NB4 (cell line): ENCODE results near the gene ZNF740.
"Not testable (repeated sequence)": the region's sequence is repeated elsewhere in the genome, so short reads cannot be mapped to it uniquely, and the experiment has no call there.

Experiments
- DNase-seq: peaks from one replicate; pipeline ENCODE4 v3.0.0; 2010; ENCODE audit warnings: low read depth
- H3K4me3 ChIP-seq: one replicate; pipeline ENCODE4 v1.5.1; 2011; ENCODE audit warnings: mild to moderate bottlenecking, low read depth, low read length, moderate library complexity
- MYC ChIP-seq: IDR thresholded peaks from 2 replicates; pipeline ENCODE4 v1.6.1; 2011; ENCODE audit warnings: low read depth, low read length
- POLR2A ChIP-seq: IDR thresholded peaks from 2 replicates; pipeline ENCODE4 v1.6.1; 2011; ENCODE audit warnings: mild to moderate bottlenecking; ENCODE audit not compliant: insufficient read length; ENCODE audit errors: extremely low read depth
- TF ChIP-seq, protein P1 (sequence below): IDR thresholded peaks from one replicate; pipeline ENCODE4 v1.5.1; 2012; ENCODE audit warnings: low read depth, low read length
- TF ChIP-seq, protein P2 (sequence below): IDR thresholded peaks from 2 replicates; pipeline ENCODE4 v1.6.1; 2011; ENCODE audit warnings: low read depth, low read length

ZNF740 gene

DNA sequence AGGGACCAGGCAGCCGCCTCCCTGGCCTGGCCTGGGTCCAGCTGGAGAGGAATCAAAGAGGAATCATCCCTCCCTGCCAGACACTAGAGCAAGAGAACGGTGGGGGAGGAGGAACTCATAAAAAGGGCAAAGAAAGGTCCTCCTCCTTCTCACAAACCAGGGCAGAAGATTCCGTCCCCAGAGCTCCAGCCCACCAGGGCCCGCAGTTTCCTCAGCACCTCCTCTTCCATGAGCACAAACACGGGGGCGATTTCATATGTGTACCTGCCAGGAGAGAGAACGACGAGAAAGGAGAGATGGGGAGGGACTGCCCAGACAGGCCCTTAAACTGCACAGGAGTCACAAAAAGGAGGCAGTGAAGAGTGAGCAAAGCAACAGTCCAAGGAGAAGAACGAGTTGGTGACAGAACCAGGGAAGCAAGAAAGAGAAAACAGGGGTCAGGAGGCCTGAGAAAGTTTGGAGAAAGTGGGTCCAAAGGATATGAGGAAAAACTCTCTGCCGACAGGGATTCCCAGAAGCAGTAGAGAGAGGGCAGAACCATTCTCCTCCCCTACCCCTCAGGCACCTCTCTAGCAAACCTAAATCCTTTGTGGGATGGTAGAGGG lies 8.7 kb upstream of the ZNF740 start:
- H3K4me3 ChIP-seq = no peak overlapping the region
- TF ChIP-seq, protein P1, sequence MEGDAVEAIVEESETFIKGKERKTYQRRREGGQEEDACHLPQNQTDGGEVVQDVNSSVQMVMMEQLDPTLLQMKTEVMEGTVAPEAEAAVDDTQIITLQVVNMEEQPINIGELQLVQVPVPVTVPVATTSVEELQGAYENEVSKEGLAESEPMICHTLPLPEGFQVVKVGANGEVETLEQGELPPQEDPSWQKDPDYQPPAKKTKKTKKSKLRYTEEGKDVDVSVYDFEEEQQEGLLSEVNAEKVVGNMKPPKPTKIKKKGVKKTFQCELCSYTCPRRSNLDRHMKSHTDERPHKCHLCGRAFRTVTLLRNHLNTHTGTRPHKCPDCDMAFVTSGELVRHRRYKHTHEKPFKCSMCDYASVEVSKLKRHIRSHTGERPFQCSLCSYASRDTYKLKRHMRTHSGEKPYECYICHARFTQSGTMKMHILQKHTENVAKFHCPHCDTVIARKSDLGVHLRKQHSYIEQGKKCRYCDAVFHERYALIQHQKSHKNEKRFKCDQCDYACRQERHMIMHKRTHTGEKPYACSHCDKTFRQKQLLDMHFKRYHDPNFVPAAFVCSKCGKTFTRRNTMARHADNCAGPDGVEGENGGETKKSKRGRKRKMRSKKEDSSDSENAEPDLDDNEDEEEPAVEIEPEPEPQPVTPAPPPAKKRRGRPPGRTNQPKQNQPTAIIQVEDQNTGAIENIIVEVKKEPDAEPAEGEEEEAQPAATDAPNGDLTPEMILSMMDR = no peak
- no peak for DNase-seq

- H3K4me3 ChIP-seq = no peak overlapping the region
- TF ChIP-seq, protein P2, sequence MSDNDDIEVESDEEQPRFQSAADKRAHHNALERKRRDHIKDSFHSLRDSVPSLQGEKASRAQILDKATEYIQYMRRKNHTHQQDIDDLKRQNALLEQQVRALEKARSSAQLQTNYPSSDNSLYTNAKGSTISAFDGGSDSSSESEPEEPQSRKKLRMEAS = no peak
- TF ChIP-seq, protein P1 = no peak
- no peak for DNase-seq
Measured at GRCh38 chr12:53172352-53172751, 8.2 kb upstream of the ZNF740 start.

GRCh38 chr12:53173085-53173715 lies 7.3 kb upstream of the ZNF740 start:
- H3K4me3 ChIP-seq = no peak overlapping the region
- TF ChIP-seq MYC = no peak
- TF ChIP-seq, protein P1 = no peak
- TF ChIP-seq POLR2A = no peak
- TF ChIP-seq, protein P2 = no peak
- no peak for DNase-seq

GRCh38 chr12:53174881-53175491 lies 5.5 kb upstream of the ZNF740 start:
- H3K4me3 ChIP-seq = no peak overlapping the region
- peak; percentile 68 for DNase-seq
- TF ChIP-seq, protein P2 = no peak
- TF ChIP-seq POLR2A = no peak
- TF ChIP-seq MYC = no peak
- TF ChIP-seq, protein P1 = peak; percentile 21

GRCh38 chr12:53176750-53177149 lies 3.8 kb upstream of the ZNF740 start:
- H3K4me3 ChIP-seq = no peak overlapping the region
- no peak for TF ChIP-seq MYC
- TF ChIP-seq, protein P1 = no peak
- TF ChIP-seq, protein P2 = no peak
- no peak for TF ChIP-seq POLR2A
- no peak for DNase-seq

- not testable (repeated sequence) for DNase-seq, H3K4me3 ChIP-seq
Measured at GRCh38 chr12:53177447-53177846, 3.1 kb upstream of the ZNF740 start.

GRCh38 chr12:53178803-53179202 lies 1.7 kb upstream of the ZNF740 start:
- not testable (repeated sequence) for DNase-seq, H3K4me3 ChIP-seq
